ENCODE measurements around the gene DYNC2H1.

GRCh38 chr11:103294516-103294915 is 185.3 kb downstream of the DYNC2H1 start:
- TF ChIP-seq CTCF (conservative IDR thresholded peaks at IDR 0.05): no peak
- no peak for TF ChIP-seq ZFX (IDR thresholded peaks at IDR 0.05)

Measured in C4-2B (cell line).